AG04449 (cell line): ENCODE data around the gene CLDN4.

Experiments
- CTCF ChIA-PET: fragments of 350-600 bp; formaldehyde crosslinking; extraction: SDS; loops from one replicate; lab custom pipeline; 2021; ENCODE audit warnings: antibody characterized with exemption; lab: Yijun Ruan, JAX
- POLR2A ChIA-PET: fragments of 400-600, 350-600 bp; formaldehyde crosslinking; extraction: SDS; loops from one replicate; lab custom pipeline; 2020; ENCODE audit warnings: antibody characterized with exemption, inconsistent platforms; lab: Yijun Ruan, JAX
- DNase-seq: peaks from one replicate; pipeline ENCODE4 v3.0.0-alpha.2; 2010; ENCODE audit warnings: low read depth, low spot score
- H3K4me3 ChIP-seq: 2 replicates; pipeline ENCODE4 v1.5.1; 2011; ENCODE audit warnings: low read depth, mild to moderate bottlenecking, control low read depth, low read length
- TF ChIP-seq, protein P1 (sequence below): IDR thresholded peaks from one replicate; pipeline ENCODE4 v1.5.1; 2011; ENCODE audit warnings: mild to moderate bottlenecking, moderate library complexity, low read length, control low read depth, inconsistent platforms; ENCODE audit not compliant: insufficient read depth; ENCODE audit errors: missing control alignments

The CLDN4 gene

DNA sequence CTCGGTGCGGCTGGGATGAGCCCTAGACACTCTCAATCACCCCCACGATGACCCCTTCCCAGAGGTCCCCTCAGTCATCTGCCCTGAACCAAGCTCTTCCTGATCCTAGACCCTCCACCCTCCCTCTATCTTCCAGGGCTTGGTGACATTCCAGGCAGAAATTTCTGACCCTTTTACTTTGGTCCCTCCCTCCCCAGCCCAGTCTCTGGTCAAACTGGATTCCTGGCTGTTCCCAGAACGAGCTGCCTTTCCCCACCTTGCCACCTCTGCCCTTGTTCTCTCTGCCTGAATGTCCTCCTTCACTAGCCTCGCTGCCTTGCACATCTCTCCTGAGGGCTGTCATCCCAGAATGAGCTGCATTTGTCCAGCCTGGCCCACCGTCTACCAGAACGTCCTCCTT is 1.3 kb upstream of the CLDN4 start:
- POLR2A ChIA-PET, result no interaction called here
- TF ChIP-seq, protein P1, sequence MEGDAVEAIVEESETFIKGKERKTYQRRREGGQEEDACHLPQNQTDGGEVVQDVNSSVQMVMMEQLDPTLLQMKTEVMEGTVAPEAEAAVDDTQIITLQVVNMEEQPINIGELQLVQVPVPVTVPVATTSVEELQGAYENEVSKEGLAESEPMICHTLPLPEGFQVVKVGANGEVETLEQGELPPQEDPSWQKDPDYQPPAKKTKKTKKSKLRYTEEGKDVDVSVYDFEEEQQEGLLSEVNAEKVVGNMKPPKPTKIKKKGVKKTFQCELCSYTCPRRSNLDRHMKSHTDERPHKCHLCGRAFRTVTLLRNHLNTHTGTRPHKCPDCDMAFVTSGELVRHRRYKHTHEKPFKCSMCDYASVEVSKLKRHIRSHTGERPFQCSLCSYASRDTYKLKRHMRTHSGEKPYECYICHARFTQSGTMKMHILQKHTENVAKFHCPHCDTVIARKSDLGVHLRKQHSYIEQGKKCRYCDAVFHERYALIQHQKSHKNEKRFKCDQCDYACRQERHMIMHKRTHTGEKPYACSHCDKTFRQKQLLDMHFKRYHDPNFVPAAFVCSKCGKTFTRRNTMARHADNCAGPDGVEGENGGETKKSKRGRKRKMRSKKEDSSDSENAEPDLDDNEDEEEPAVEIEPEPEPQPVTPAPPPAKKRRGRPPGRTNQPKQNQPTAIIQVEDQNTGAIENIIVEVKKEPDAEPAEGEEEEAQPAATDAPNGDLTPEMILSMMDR, result no peak
- DNase-seq, result no peak
- CTCF ChIA-PET, result interaction anchor here (1.1 to 1.8 kb wide), 4 partner anchors 12 to 25 kb away, joined by 3 to 7 read pairs (median 5); no protein-coding TSS in a partner anchor
- no peak overlapping the region for H3K4me3 ChIP-seq

DNA sequence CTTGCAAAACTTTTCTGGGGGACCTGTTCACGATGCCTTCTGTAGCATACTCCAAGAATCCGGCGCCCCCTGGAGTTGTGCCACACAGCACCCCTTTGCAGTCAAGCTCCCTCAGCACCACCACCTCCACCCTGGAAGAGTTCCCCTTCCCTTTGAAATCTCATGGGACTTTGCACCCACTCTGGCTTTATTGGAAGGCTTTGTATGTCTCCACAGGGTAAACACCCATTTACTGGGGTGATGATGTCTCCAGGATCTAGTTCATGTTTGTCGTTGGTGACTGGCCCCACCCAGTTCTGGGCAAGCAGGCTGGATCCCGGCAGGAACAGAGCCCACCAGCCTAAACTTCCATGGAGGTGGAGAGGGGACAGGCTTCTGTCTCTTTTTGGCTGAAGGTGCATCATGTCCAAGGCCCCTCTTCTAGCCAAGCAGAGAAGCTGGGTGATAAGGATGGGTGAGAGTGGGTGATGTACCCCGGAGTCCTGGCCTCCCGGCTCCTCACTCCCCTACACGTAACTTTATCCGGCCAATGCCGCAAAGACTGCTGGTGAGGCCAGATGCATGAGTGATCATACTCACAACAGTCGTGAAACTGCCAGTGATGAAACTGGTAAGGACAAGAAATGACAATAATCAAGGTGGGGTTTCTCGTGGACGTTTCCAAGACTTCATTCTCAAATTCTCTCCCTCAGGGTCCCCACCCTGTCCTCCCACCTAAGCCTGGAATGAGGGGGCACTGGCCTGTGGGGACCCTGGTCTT is 695 bp upstream of the CLDN4 start:
- H3K4me3 ChIP-seq, result no peak overlapping the region
- TF ChIP-seq, protein P1, result no peak
- CTCF ChIA-PET, result interaction anchor here (1.1 to 1.8 kb wide), 4 partner anchors 12 to 25 kb away, joined by 3 to 7 read pairs (median 5); no protein-coding TSS in a partner anchor
- POLR2A ChIA-PET, result no interaction called here
- no peak for DNase-seq

DNA sequence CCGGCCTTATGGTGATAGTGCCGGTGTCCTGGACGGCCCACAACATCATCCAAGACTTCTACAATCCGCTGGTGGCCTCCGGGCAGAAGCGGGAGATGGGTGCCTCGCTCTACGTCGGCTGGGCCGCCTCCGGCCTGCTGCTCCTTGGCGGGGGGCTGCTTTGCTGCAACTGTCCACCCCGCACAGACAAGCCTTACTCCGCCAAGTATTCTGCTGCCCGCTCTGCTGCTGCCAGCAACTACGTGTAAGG is 713 bp downstream of the CLDN4 start:
- TF ChIP-seq, protein P1, result no peak
- ChIA-PET POLR2A (no interaction called here), CTCF (no interaction called here)
- DNase-seq, result no peak
- H3K4me3 ChIP-seq, result no peak overlapping the region

DNA sequence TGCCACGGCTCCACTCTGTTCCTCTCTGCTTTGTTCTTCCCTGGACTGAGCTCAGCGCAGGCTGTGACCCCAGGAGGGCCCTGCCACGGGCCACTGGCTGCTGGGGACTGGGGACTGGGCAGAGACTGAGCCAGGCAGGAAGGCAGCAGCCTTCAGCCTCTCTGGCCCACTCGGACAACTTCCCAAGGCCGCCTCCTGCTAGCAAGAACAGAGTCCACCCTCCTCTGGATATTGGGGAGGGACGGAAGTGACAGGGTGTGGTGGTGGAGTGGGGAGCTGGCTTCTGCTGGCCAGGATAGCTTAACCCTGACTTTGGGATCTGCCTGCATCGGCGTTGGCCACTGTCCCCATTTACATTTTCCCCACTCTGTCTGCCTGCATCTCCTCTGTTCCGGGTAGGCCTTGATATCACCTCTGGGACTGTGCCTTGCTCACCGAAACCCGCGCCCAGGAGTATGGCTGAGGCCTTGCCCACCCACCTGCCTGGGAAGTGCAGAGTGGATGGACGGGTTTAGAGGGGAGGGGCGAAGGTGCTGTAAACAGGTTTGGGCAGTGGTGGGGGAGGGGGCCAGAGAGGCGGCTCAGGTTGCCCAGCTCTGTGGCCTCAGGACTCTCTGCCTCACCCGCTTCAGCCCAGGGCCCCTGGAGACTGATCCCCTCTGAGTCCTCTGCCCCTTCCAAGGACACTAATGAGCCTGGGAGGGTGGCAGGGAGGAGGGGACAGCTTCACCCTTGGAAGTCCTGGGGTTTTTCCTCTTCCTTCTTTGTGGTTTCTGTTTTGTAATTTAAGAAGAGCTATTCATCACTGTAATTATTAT is 1.2 kb downstream of the CLDN4 start:
- no peak for DNase-seq
- H3K4me3 ChIP-seq, result no peak overlapping the region
- ChIA-PET CTCF (interaction anchor here (1.3 to 1.9 kb wide), 2 partner anchors 20 to 25 kb away, joined by 3 to 5 read pairs; no protein-coding TSS in a partner anchor), POLR2A (no interaction called here)
- TF ChIP-seq, protein P1, result no peak

DNA sequence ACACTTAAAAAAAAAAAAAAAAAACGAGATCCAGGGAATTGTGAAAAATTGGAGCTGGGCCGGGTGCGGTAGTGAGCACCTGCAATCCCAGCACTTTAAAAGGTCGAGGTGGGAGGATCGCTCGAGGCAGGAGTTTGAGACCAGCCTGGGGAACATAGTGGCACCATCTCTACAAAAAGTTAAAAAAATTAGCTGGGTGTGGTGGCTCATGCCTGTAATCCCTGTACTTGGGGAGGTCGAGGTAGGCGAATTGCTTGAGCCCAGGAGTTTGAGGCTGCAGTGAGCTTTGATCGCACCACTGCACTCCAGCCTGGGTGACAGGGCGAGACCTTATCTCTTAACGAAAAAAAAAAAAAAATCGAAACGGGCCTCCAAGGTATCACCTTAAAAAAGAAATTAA is 2.0 kb downstream of the CLDN4 start:
- CTCF ChIA-PET, result interaction anchor here (1.3 to 1.9 kb wide), 2 partner anchors 21 to 24 kb away, joined by 3 to 5 read pairs; no protein-coding TSS in a partner anchor
- no peak for DNase-seq
- H3K4me3 ChIP-seq, result no peak overlapping the region
- POLR2A ChIA-PET, result interaction anchor here (0.6 kb wide), 2 partner anchors 108 to 416 kb away, joined by 3 to 4 read pairs; no protein-coding TSS in a partner anchor
- TF ChIP-seq, protein P1, result no peak

DNA sequence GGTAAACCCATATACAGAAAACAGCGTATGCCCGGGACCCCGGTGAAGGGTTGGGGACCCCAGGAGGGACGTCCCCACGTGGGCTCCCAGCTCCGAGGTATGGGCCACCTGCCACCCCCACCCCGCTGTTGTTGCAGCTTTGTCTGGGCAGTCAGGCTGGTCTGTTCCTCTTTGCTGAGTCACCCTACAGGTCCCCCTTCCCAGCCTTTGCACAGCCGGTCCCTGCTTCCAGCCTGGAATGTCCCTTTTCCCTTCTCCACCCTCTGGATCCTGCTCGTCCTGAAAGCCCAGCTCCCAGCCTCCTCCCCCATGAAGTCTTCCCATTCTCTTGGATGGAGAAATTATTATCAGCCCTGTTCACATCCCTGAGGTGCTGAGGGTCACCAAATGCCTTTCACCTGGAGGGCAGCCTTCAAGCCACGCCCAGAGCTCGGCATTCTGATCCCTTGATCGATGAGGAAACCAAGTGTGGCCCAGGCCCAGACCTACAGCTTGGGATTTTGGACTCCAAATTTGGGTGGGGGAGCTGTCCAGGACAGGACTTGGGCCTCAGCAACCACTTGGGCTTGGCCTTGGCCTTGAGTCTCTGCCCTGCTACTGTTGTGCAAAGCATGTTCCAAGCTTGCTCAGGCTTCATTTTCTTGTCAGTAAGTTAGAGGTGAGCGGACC is 2.6 kb downstream of the CLDN4 start:
- CTCF ChIA-PET, result interaction anchor here (0.7 to 1.9 kb wide), 3 partner anchors 21 to 24 kb away, joined by 3 to 5 read pairs (median 3); no protein-coding TSS in a partner anchor
- POLR2A ChIA-PET, result interaction anchor here (0.6 kb wide), 2 partner anchors 109 to 415 kb away, joined by 3 to 4 read pairs; no protein-coding TSS in a partner anchor
- TF ChIP-seq, protein P1, result no peak
- no peak overlapping the region for H3K4me3 ChIP-seq
- DNase-seq, result no peak
